Pons (tissue), 1 donor: ENCODE data around the gene PDE4D.

Source experiments
- DNase-seq: peaks from one replicate; pipeline ENCODE4 v3.0.0-alpha.2; 2016; ENCODE audit warnings: low spot score

The PDE4D gene

DNA sequence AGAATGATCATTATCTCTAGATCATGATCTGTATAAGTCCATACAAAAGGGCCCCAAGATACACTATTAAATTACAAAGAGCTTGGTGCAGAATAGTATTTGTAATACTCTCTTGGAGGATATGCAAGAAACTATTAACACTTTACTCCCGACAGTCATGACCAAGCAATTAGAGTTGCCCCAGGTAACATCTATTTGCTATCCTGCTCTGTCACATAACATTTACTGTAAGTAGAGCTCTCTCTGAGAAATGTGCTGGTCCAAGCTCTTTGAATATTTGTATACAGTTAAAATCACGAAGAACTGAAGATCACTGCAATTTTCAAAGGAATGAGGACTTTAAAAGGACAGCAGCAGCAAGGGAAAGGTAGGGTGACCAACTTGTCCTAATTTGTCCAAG is 757.0 kb downstream of the PDE4D start:
- no peak for DNase-seq

DNA sequence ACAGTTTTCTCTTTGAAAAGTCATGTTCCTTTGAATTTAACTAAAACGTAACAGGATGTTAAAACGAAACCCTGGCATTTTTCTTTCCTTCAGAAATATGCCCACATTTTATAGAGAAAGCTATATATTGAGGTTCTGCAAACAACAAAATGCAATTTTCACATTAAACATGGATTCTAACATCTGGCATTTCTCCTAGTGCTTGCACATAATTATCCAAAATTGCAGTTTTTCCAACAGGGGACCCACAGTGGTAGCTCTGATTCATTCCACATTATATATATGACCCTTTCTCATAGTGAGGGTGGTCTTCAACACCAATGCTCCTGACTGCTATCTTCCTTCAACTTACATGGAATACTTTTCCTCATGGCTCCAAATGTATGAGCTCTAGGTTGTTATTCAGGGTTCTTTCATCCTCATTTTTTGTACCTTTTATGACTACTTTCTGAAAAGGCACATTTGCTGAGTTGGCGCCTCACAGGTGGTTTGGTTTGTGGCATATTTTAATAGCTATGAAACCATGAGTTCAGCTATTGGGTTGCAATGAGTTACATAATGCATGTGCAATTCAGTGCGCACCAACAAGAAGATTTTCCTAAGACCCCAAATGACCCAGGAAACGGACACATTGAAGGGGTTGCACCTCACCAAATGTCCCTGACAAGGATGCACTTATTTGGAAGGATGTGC is 758.9 kb downstream of the PDE4D start:
- no peak for DNase-seq

DNA sequence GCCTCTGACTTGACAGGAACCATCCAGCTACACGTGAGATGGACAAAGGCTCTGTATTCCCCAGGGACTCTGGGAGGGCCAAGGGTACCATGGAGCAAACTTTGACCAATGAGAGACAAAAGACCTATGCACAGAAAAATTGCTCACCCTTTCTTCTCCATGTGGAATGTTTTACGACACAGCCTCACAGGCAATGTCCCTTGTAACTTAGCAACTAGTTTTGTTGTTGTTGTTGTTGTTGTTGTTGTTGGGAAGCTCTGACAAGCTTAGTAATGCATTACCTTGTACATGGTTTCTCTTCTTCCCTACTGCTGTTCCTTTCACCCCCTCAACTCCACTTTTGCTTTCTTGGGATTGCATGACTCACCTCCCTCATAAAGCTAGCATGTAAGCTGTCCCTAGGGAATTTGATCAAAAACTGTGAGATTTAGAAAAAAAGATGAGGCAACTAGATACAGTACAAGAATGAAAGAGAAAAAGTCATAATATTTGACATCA is 759.7 kb downstream of the PDE4D start:
- DNase-seq: no peak

- DNase-seq: no peak
Measured at GRCh38 chr5:59132131-59132530, 761.4 kb downstream of the PDE4D start.

GRCh38 chr5:59130431-59130830 is 763.1 kb downstream of the PDE4D start:
- DNase-seq: no peak

GRCh38 chr5:59128646-59129290 is 764.8 kb downstream of the PDE4D start:
- no peak for DNase-seq

DNA sequence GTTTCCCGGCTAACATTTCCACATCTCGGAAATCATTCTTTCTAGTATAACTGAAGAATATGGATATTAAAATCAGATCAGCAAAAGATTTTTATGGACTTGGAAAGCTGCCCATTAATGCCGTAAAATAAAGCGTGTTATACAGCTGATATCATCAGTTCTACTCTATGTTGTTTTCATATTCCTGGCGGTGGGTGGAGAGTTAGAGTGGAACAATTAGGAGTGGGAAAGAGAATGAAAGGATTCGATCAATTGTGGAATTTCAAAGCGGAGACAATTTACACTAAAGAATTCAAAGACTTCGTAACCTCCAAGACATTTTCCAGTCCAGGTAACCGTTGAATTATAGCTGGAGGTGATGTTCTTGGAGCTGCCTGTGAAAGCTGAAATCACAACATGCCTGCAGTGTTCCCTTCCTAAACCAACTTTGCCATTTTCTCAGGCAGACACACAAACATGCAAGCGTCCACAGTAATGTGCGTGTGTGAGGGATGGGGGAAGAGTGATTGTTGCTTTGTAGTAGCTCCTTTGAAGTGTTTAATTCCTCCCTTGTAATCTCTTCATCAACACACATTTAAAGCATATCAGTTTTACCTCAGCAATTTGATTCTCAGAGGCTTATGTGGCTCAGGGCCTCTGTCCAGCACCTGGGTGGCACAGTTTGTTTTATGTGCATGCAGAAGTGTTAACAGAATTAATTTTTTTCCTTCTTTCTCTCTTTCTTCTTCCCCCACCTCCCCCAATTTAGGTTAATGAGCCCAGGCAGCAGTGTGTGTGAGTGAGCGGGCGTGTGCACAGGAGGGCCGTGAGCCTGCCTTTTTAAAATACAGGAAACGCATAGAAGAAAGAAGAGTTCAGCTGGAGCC is 766.6 kb downstream of the PDE4D start:
- DNase-seq: peak; percentile 27

- no peak for DNase-seq
Measured at GRCh38 chr5:59126016-59126707, 767.4 kb downstream of the PDE4D start.

DNA sequence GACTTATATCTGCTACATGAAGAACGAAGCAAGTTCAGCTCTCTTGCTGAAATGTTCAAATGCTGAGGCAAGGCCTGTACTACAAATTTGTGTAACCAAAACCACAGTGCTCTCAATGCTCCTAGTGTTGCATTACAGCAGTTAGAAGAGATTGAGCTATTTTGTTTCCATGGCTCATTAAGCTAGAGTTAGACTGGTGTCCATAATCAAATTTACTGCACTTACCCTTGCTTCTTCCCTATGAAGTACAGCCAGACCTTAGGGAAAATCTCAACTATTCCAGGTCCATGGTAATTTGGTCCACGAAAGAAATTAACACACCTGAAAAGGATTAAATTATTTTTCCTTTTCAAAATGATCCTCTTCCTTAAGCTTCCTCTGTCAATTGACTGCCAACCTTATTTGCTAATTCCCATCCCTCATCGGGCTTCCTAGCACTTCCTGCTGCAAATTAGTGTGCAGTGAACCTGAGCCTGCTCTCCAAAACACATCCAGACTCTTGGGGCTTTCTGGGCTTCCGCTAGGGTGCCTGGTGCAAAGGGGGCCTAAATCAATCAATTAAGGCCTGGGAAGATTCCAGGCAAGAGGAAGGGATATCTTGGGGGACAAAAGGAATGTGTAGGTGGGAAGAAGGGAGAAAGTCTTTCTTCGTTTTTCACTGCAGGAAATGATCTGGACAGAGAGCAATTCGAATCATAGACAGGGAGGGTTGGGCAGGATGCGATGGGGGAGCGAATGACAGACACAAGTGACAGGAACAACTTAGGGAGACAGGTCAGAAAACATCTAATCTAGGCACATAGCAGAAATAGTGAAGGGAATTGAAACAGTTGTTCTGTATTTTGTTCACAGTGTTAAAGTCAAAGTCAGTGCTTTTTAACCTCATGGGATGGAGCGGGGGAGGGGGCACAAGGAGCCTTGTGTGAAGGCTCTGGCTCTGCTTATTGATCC is 768.2 kb downstream of the PDE4D start:
- DNase-seq: no peak

DNA sequence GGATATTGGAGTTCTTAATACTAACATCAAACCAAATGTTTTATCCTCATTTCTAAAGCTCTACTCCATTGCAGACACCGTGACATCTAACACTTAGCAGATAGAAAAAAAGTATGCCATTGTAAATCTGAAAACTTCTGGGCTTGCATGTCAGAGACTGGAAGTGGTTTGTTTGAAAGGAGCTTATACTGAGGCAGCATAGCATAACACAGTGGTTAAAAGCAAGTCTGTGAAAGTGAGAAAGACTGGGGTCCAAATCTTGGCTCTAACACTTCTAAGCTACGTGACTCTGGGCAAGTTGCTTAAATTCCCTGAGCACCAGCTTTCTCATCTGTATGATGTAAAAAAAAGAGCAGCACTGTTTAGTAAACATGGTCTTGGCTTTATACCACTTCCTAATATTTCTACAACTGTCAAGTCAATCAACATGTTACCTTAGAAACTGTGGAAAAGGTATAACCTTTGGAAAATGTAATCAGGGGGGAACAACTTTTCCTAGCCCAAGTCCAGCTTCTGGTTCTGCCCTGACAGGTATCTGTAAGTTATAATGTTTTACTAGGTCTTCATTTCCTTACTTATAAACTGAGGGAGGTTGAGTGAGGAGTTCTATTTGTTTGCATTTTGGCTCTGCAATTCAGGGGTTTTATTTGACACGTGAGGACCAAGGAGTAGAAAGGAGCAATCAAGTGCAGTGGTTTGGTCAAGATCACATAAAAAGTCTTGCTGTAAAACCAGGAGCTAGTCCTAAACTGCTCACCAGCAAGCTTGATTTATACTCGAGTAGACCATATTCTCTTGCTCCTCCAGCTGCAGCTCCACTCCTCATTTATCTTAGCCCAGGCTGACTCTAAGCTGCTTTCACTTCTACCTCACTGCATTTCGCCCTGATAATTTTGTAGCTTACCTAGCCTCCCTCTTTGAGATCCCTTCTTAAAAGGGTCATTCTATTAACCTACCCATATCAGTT is 769.6 kb downstream of the PDE4D start:
- no peak for DNase-seq

DNA sequence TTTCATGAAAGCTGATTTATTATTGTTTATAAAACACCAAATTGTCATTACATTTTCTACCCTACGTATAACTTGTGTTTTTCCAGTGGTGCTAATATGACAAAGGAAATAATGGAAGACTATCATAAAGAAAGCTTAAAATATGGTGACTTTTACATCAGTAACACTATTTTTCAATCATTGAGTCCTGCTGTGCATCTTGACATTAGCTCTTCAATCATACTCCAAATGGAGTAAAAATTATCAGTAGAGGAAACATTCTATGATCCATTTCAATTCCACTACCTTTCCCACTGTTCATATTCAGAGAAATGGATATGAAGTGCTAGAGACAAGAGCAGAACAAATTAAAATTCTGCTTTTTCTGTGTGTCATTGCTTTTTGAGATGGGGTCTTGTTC is 774.0 kb downstream of the PDE4D start:
- DNase-seq: no peak

DNA sequence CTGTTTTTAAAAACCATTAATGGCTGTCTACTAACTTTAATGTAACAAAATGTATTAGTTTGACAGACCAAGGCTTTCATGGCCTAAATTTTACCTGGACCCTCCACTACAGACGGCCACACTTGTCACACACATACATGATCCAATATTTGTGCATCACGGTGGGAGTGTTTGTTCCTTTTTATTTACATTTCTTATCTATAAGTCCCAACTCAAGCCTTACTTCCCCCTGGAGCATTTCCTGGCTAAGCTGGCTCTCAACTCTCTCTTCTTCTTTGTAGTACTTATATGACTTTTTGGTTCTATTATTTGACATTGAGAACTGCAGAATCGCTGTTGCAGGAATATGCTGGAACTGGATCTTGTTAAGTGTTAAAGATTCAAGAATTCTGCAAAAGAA is 776.2 kb downstream of the PDE4D start:
- DNase-seq: no peak

DNA sequence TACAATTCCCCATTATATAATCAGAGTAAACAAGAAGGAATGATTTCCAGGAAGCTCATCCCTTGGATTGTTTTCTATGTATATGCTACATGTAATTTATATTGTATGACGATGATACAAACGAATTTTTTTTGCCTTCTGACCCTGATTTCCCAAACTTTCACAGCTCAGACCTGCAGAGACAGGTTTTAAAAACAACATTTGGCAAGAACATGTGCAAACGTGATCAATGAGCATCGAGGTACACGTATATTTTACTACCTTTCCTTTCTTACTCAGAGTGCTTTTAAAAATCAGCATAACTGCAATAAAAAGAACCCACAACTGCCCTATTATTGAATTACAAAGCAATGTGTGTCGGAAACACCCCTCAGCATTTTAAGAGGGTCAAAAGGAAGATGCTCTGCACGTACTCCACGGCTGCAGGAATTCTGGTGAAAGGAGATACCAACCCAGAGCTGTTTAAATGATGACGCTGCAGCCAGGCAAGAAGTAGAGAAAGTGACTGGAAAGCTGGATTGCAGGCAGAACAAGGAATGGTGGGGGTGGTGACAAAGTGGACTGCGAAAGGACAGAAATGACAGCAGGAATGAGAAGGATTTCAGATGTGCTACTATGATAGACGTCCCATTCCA is 777.2 kb downstream of the PDE4D start:
- no peak for DNase-seq

GRCh38 chr5:59115345-59115744 is 778.2 kb downstream of the PDE4D start:
- DNase-seq: no peak

GRCh38 chr5:59109383-59109782 is 784.1 kb downstream of the PDE4D start:
- DNase-seq: no peak

- DNase-seq: no peak
Measured at GRCh38 chr5:59107692-59108091, 785.8 kb downstream of the PDE4D start.

- no peak for DNase-seq
Measured at GRCh38 chr5:59104400-59105127, 789.0 kb downstream of the PDE4D start.

DNA sequence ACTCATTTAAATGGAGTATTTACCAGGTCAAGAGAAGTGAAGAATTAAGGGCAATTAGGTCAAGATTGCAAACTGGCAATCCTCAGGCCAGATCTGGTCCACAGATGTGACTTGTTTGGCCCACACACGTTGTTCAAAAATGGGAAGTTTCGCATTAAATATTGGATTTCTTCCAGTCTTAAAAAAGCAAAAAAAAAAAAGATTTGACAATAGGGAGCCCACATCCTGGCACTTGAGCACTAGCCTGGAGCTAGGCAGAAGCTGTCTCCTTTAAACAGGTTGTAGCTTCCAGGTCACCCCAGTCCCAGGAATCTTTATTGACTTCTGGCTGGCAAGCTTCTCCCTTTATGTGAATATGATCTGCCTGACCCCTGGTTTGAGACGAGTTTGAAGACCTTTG is 790.2 kb downstream of the PDE4D start:
- DNase-seq: no peak

- DNase-seq: no peak
Measured at GRCh38 chr5:59102437-59102836, 791.1 kb downstream of the PDE4D start.
